ENCODE measurements around the gene MTRF1L. TPM values are rescaled to one million over a fixed set of nuclear protein-coding genes. Genes with fewer than 3 reads are reported as not detected.
A peak's percentile ranks its signal among the peaks of the same experiment; 100 is the strongest.

Gene MTRF1L
- total RNA-seq, 2 donors from 2014 or later, result 20.2 to 23.9 TPM

- H3K27me3 ChIP-seq, result no peaks in the 10 kb centered on the region
- no peaks in the 10 kb centered on the region for H3K4me1 ChIP-seq
- H3K36me3 ChIP-seq, result no peaks in the 10 kb centered on the region
- TF ChIP-seq CTCF (IDR thresholded peaks at IDR 0.05), result no peak
- H3K9me3 ChIP-seq, result no peaks in the 10 kb centered on the region
- H3K27ac ChIP-seq, result no peak overlapping the region
- no peak for DNase-seq
- intact Hi-C loops (cut with DNase I), result no loop called here
- no peak overlapping the region for H3K4me3 ChIP-seq
- no peak overlapping the region for H3K9ac ChIP-seq (ENCODE audit: low read depth in 2 of 2, low read length in 2 of 2)
Observed at GRCh38 chr6:152952866-152953509, 49.5 kb downstream of the MTRF1L start.

GRCh38 chr6:152952045-152952444, 50.5 kb downstream of the MTRF1L start:
- Histone ChIP-seq H3K4me3 (no peak overlapping the region), H3K36me3 (no peaks in the 10 kb centered on the region), H3K9me3 (no peaks in the 10 kb centered on the region), H3K9ac (ENCODE audit: low read depth in 2 of 2, low read length in 2 of 2) (no peak overlapping the region), H3K27ac (no peak overlapping the region), H3K4me1 (no peaks in the 10 kb centered on the region), H3K27me3 (no peaks in the 10 kb centered on the region)
- no peak for TF ChIP-seq CTCF (IDR thresholded peaks at IDR 0.05)
- no peak for DNase-seq
- intact Hi-C loops (cut with DNase I), result no loop called here

GRCh38 chr6:152950240-152950639, 52.3 kb downstream of the MTRF1L start:
- H3K27ac ChIP-seq, result no peak overlapping the region
- H3K36me3 ChIP-seq, result no peaks in the 10 kb centered on the region
- H3K9ac ChIP-seq (ENCODE audit: low read depth in 2 of 2, low read length in 2 of 2), result no peak overlapping the region
- no peak for TF ChIP-seq CTCF (IDR thresholded peaks at IDR 0.05)
- H3K4me1 ChIP-seq, result no peaks in the 10 kb centered on the region
- H3K4me3 ChIP-seq, result no peak overlapping the region
- H3K9me3 ChIP-seq, result no peaks in the 10 kb centered on the region
- H3K27me3 ChIP-seq, result no peaks in the 10 kb centered on the region
- intact Hi-C loops (cut with DNase I), result no loop called here
- DNase-seq, result no peak

DNA sequence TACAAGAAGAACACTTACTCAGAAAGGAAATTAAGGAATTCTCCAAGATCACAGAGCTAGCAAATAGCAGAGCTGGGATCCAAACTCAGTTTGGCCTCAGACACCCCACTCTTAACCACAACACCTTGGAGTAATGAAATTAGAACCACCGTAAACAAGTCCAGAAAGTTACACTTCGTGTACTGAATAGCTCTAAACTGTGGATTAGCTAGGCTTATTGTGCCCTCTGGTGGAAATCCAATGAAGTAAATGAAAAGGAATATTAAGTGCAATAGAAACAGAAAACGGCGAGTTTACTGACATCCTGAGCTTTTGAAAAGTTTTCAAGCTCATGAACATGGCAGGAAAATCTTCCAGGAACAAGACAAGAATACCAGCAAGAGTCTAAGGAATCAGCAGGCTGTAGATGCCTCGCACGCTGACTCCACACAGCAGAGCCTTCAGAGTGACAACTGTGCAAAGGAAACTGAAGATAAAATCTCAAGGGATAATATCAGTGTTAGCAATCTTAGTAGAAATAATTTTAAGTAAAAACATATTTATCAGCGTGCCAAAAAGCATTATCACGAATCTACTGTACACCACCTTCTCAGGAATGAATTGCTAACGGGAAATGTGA, 54.2 kb downstream of the MTRF1L start:
- H3K4me1 ChIP-seq, result no peaks in the 10 kb centered on the region
- H3K27ac ChIP-seq, result no peak overlapping the region
- no peak overlapping the region for H3K4me3 ChIP-seq
- no peak overlapping the region for H3K9ac ChIP-seq (ENCODE audit: low read depth in 2 of 2, low read length in 2 of 2)
- no peaks in the 10 kb centered on the region for H3K36me3 ChIP-seq
- peak; percentile 43 for TF ChIP-seq CTCF (IDR thresholded peaks at IDR 0.05)
- no peaks in the 10 kb centered on the region for H3K27me3 ChIP-seq
- DNase-seq, result no peak
- no peaks in the 10 kb centered on the region for H3K9me3 ChIP-seq
- intact Hi-C loops (cut with DNase I), result loop anchor here (5.0 kb wide), 1 partner anchor 81 kb away; no protein-coding TSS in a partner anchor

GRCh38 chr6:152946995-152947394, 55.5 kb downstream of the MTRF1L start:
- Histone ChIP-seq H3K27me3 (no peaks in the 10 kb centered on the region), H3K27ac (no peak overlapping the region), H3K9ac (ENCODE audit: low read depth in 2 of 2, low read length in 2 of 2) (no peak overlapping the region), H3K36me3 (no peaks in the 10 kb centered on the region), H3K9me3 (no peaks in the 10 kb centered on the region), H3K4me3 (no peak overlapping the region), H3K4me1 (no peaks in the 10 kb centered on the region)
- no peak for TF ChIP-seq CTCF (IDR thresholded peaks at IDR 0.05)
- intact Hi-C loops (cut with DNase I), result loop anchor here (5.0 kb wide), 1 partner anchor 80 kb away; no protein-coding TSS in a partner anchor
- DNase-seq, result no peak
